H1 (cell line): Measurements from ENCODE around the gene RNF182. TPM values are rescaled to one million over a fixed set of nuclear protein-coding genes. Genes with fewer than 3 reads are reported as not detected.

Experiments used
- BRCA1 ChIP-seq: IDR thresholded peaks from 2 replicates; pipeline ENCODE4 v1.6.1; 2012; ENCODE audit warnings: low read depth, low read length, improper control_type of control experiment
- EZH2 ChIP-seq: fragments of 200-600 bp; sonication (generic); IDR thresholded peaks from 2 replicates; pipeline ENCODE4 v1.7.1; 2012; ENCODE audit warnings: low read depth, mild to moderate bottlenecking, moderate library complexity, low read length, inconsistent platforms; ENCODE audit not compliant: severe bottlenecking
- KDM1A ChIP-seq: fragments of 200-600, 300-600 bp; sonication (generic); IDR thresholded peaks from 2 replicates; pipeline ENCODE4 v1.7.1; 2016; ENCODE audit warnings: mild to moderate bottlenecking, low read length, borderline replicate concordance
- KDM4A ChIP-seq: IDR thresholded peaks from one replicate; pipeline ENCODE4 v1.7.1; 2012; ENCODE audit warnings: low read depth, mild to moderate bottlenecking, moderate library complexity, low read length, inconsistent platforms; ENCODE audit not compliant: severe bottlenecking
- MAFK ChIP-seq: IDR thresholded peaks from 2 replicates; pipeline ENCODE4 v1.6.1; 2012; ENCODE audit warnings: low read depth, mild to moderate bottlenecking, improper control_type of control experiment, low read length
- NANOG ChIP-seq: IDR thresholded peaks from 2 replicates; pipeline ENCODE4 v1.6.1; 2011; ENCODE audit warnings: low read length, low read depth, mild to moderate bottlenecking, inconsistent platforms; ENCODE audit not compliant: insufficient read depth, poor library complexity, severe bottlenecking
- SIN3A ChIP-seq, 2 experiments: IDR thresholded peaks in 1 of 2; conservative IDR thresholded peaks in 1 of 2; 2 replicates each; pipeline ENCODE4 v1.6.1; 2011 to 2012; ENCODE audit warnings: low read length in 2 of 2, improper control_type of control experiment in 1 of 2, low read depth in 1 of 2, mild to moderate bottlenecking in 1 of 2
- SIRT6 ChIP-seq: IDR thresholded peaks from one replicate; pipeline ENCODE4 v1.7.1; 2012; ENCODE audit warnings: low read length, inconsistent platforms
- polyA plus RNA-seq, 7 experiments: library from polyadenylated mRNA; depleted of rRNA in 3 of 7; stranded (reverse) in 5 of 7; unstranded in 2 of 7; fragments of >200 nt in 5 of 7; fragments of 200-250 nt in 2 of 7; gene quantifications; 1 replicate in 5 of 7; 2 replicates in 1 of 7; 4 replicates in 1 of 7; pipeline versions ENCODE4 v1.2.1 to v1.2.3, GENCODE V29; 2011 to 2013; ENCODE audit warnings: missing spikeins in 2 of 7, mixed read lengths in 2 of 7
- total RNA-seq: library from RNA; stranded (reverse); fragmentation: NEBNext Ultra II Directional; extraction: Animal tissue kit (Norgen Biotek cat#: 25700); gene quantifications from 2 replicates; pipeline ENCODE4 v1.2.1, GENCODE V29; 2021

The RNF182 gene
- total and polyA plus RNA-seq, 2 of the 8 experiments (the other 6 are each of a cell fraction or from before 2014, with no cell fraction given), result 6.2 to 10.7 TPM

DNA sequence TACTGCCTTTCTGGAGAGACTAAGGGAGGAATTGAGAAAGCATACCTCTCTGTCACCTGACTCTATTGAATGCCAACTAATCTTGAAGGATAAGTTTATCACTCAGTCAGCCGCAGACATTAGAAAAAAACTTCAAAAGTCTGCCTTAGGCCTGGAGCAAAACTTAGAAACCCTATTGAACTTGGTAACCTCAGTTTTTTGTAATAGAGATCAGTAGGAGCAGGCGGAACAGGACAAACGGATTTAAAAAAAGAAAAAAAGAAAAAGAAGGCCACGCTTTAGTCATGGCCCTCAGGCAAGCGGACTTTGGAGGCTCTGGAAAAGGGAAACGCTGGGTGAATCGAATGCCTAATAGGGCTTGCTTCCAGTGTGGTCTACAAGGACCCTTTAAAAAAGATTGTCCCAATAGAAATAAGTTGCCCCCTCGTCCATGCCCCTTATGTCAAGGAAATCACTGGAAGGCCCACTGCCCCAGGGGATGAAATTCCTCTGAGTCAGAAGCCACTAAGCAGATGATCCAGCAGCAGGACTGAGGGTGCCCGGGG is 43.1 kb upstream of the RNF182 start (continued):
- TF ChIP-seq KDM4A (no peak), SIRT6 (no peak), SIN3A (conservative IDR thresholded peaks at IDR 0.05 in 1 of 2, IDR thresholded peaks at IDR 0.05 in 1 of 2; ENCODE audit: low read depth in 1 of 2, low read length in 2 of 2) (no peak), EZH2 (no peak), MAFK (no peak), NANOG (no peak), BRCA1 (no peak), KDM1A (no peak)
